GM23248 (cell line): ENCODE results near the gene PAM.
"Not testable (repeated sequence)": the region's sequence is repeated elsewhere in the genome, so short reads cannot be mapped to it uniquely, and the experiment has no call there.

Experiments
- EZH2 ChIP-seq: fragments of 200-600 bp; sonication (generic); IDR thresholded peaks from 2 replicates; pipeline ENCODE4 v1.6.1; 2018; ENCODE audit warnings: antibody characterized with exemption, mild to moderate bottlenecking; ENCODE audit not compliant: insufficient read depth, poor library complexity, severe bottlenecking
- EZH2phosphoT487 ChIP-seq: fragments of 200-600 bp; sonication (generic); IDR thresholded peaks from 2 replicates; pipeline ENCODE4 v1.6.1; 2018; ENCODE audit warnings: antibody characterized with exemption, moderate library complexity, mild to moderate bottlenecking, low read depth; ENCODE audit not compliant: insufficient read depth

- TF ChIP-seq EZH2, EZH2phosphoT487: not testable (repeated sequence)
Measured at GRCh38 chr5:103073500-103073899, 318.4 kb downstream of the PAM start.
